OCI-M2 (cell line): ENCODE results near the gene ADAM30.
"Not testable (repeated sequence)": the region's sequence is repeated elsewhere in the genome, so short reads cannot be mapped to it uniquely, and the experiment has no call there.

Source experiments
- DNase-seq: peaks from one replicate; lab custom pipeline; 2025; ENCODE audit not compliant: unreplicated experiment; lab: John Stamatoyannopoulos, UW

Gene ADAM30

DNA sequence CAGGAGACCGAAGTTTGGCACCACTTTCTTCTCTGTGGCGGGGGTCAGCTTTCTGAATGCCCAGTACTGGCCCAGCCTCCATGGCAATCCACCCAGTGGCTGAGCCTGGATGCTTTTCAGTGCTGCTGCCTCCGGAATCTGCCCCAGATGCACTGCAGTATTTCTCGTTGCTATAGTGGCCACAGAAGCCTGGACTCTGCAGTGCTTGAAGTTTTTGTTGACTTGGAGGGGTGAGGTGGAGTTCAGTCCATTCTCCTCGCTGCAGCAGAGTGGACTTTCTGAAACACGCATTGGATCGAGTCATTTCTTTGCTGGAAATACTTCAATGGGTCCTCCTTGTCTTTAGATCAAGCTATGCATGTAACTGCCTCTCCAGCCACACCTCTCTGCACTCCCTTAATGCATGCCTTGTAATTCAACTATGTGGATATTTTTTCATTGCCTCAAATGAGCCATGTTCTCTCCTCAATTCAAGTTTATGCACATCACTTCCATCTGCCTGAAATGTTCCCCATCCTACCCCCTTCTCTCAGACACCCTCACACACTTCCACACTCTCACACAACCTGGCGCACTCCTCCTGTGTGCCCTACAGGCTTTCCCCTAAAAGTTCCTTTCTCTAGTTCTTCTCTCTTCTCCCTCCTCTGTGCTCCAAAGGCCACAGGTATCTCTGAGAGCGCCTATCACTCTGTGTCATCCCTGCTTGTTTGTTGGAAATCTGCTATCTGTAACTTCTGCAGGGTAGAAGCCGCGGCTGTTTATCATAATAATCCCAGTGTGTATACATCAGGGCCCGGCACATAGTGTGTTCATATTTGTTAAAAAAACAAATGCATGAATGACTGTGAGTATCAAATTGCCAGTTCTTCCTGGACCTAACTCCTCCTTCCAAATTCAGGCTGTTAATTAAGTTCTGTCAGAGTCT lies 16.5 kb downstream of the ADAM30 start:
- no peak for DNase-seq

DNA sequence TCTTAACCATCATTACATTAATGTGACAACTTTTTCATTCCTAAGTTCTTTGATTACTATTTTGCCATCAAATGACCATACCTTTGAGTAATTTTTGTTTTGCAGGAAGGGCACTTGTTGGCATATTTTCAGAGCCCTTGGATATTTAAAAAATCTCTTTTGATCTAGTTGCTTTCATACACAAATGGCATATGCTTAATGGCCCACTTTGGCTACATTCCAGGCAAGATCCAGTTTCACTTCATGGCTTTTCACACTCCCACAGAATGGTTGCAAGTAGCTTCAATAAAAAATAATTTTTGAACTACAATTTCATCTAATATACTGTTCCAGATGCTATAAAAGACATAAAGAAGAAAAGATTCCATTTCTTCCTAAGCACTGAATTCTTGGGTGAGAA lies 18.1 kb downstream of the ADAM30 start:
- no peak for DNase-seq

DNA sequence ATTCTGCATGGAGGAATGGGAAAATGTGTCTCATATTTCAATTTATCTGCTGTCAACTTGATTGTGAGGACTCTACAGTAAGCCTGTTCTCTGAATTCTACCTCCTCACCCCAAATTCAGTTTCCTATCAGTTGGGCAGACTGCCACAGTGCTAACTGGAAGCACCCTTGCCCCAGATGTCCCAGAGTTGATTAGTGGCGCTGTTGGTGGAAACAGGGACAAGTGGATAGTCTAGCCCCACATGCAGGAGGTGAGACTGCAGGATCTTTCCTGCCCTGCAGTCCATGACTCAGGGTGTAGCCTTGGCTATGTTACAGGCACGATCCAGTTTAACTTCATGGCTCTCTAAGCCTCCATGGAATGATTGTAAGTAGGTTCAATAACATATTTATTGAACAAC lies 22.1 kb downstream of the ADAM30 start:
- no peak for DNase-seq

DNA sequence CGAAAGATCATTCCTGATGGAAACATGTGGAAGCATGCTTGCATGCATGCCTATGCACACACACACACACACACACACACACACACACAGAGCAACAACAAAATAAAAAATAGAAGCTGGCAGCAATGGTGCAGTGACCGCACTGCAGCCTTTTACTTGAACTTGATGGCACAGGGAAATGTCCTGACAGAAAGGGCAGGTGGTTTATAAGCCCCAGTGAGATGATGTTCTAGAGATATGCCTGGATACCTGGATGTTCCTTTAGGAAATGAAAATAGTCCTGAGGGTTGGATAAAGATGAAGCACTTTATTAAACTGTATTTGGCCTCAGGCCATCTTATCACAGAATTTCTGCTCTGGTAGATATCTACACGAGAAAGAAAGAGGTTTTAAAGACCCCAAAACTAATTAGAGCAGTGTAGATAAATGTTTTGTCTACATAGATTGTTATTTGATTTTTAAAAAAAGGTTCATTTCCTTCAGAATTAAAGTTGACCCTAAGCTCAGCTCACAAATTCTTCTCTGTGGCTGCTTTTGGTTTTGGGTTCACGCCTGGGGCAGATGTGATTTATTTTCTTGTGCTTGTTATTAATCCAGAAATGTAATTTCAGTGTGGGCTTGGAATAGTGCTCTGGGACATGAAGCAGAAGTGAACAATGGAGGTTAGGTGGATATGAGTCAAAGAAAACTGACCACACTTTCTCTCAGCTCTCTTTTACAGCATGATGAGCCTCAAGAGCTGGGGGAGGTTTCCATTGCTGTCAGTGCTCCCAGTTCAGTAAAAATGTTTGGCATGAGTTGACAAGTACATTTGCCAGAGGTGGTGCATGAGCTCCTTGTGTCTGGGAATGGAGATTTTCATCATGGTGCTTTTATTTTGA lies 22.9 kb downstream of the ADAM30 start:
- no peak for DNase-seq

DNA sequence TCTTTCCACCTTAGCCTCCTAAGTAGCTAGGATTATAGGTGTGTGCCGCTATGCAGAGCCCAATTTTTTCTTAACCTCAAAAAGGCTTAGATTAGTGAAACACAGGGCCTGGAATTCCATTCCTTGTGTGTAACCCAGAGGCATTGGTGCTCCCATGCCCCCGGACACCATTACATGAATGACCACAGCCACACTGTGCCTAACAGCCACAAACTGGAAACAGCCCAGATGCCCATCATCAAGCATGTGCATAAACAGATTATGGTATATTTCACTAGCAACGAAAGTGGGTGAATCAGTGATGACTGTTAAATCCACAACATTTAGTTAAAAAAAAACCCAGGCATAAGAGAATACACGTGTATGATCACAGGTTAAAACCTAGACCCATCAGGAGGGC lies 24.4 kb downstream of the ADAM30 start:
- no peak for DNase-seq

DNA sequence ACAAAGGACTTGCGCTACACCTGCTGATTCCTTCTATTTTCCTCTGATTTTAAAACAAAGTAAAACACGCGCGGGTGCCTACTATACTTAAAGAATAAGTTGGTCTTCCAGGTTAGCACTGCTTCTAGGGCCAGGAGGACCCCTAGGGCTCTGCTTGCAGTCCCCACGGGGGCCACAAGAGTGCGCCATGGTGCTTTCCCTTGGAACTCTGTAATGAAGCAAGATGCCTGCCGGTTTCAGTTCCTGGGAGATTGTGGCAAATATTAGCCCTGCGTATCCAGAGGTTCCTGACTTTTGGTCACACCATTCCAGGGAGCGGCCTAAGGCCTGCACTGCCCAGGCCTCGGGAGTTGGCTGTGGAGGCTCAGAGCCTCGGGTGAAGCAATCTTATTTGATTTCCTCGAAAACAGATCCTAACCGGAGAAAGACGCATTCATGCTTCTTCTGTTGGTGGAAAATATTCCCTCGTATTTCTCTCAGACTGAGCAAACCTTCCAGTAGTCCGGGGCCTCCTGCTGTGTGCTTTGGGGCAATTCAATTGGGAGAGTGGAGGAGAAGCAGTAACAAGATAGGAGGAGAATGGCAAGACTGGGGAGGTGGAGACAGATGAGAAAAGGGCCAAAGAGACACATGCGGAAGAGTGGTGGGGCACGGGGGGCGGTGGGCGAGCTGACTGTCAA lies 25.3 kb downstream of the ADAM30 start:
- peak; percentile 16 for DNase-seq

DNA sequence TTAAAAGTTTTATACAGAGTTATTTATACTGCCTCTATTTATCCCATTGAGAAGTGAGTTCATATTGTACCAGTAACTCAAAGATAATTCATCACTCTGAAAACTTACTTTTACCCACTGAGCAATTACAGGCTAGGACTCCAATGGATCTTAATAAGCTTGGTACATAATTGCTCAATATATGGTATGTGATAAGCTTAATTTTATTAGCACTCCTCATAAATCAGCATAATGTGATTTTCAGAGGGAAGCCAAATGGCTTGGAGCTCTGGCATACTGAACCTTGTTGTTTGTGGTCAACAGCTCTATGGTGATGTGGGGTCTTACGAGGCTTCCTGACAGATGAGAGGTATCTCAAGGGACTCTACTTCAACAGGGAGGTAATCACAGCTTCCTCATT lies 26.3 kb downstream of the ADAM30 start:
- DNase-seq: no peak

DNA sequence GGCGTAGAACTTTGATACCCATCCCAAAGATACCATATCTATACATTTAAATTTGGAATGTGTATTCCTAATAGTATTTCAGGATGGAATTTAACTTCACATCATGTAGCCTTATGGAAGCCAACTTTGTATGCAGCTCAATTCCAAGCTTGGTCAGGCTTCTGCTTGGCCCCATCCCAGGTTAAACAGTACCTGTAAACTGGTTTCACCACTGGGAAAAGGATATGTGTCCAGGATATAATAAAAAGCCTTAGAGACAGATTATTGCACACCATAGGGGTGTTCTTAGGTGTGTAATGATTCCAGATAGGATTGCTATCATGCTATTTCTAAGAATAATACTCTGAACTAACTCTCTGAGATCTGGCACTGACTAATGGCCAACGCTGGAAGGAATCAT lies 28.1 kb downstream of the ADAM30 start:
- no peak for DNase-seq

DNA sequence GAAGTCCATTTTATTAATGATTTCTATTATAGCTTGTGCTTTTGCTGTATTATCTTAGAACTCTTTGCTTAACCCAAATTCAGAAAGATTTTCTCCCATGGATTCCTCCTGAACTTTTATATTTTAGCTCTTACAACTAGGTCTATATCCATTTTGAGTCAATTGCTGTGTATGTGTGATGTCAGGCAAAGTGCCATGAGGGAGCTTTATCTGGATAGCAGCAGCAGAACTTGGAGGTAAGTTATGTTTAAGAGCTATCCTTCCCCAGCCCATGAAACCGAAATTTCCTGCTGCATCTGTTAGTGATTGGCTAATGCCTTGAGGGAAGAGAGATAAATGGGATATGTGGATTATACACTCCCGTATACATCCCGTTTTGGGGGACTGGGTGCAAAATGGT lies 29.9 kb downstream of the ADAM30 start:
- no peak for DNase-seq

DNA sequence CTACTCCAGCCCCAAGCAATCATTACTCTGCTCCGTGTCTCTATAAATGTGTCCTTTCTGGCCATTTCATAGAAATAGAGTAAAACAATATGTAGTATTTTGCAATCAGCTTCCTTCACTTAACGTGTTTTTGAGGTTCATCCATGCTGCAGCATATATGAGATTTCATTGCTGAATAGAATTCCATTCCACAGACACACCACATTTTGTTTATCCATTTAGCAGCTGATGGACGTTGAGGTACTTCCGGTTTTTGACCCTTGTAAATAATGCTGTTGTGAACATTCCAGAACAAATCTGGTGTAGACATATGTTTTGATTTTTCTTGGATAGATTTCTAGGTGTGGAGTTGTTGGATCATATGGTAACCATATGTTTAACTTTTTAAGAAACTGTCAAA lies 30.7 kb downstream of the ADAM30 start:
- no peak for DNase-seq

DNA sequence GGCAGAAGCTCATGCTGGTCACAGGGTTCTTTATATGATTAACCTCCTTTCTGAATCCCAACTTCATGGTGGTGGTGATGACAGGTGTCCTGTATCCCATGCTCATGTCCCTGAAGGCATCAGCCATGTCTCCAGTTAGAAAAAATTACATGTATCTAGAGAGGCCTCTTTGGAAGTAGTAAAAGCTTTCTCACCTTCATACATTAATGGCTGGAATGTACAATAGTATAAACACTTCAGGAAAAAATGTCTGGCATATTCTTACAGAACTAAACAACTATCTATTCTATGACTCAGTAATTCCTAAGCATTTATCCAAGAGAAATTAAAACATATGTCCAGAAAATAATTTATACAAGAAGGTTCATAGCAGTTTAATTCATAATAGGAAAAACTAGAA lies 34.0 kb downstream of the ADAM30 start:
- no peak for DNase-seq

DNA sequence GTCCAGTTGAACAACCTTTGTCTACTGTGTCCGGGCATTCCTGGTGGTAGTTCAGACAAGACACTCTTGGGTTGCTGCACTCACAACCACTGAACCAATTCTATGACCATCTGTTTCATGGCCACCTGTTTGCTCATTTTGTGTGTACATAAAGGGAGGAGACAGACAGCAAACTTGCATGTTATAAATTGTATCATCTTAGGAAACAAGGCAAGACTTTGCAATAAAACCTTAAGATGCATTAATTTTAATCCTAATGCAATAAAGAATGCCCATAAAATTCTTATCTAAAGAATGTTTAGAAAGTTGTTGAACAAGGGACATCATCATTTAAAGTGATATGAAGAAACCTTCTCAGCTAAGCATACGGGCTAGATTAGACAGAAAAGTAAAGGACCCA lies 34.8 kb downstream of the ADAM30 start:
- DNase-seq: no peak

DNA sequence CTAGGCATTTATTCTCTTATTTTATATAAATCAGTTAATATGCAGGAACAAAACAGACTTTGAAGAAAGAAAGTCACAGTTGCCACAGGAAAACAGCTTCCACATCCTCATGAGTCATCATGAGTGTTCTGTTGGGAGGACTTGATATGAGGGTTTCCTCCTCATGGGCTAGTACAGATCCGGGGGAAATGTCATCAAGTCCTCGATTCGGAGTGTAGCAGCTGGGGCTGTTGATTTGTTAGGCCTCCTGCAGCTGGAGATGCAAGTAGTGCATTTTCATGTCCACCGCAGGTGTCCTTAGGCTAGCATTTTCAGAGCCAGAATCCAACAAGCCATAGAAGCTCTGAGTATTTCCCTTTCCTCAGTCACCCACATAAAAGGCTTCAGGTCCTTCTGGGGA lies 36.7 kb downstream of the ADAM30 start:
- peak; percentile 24 for DNase-seq

DNA sequence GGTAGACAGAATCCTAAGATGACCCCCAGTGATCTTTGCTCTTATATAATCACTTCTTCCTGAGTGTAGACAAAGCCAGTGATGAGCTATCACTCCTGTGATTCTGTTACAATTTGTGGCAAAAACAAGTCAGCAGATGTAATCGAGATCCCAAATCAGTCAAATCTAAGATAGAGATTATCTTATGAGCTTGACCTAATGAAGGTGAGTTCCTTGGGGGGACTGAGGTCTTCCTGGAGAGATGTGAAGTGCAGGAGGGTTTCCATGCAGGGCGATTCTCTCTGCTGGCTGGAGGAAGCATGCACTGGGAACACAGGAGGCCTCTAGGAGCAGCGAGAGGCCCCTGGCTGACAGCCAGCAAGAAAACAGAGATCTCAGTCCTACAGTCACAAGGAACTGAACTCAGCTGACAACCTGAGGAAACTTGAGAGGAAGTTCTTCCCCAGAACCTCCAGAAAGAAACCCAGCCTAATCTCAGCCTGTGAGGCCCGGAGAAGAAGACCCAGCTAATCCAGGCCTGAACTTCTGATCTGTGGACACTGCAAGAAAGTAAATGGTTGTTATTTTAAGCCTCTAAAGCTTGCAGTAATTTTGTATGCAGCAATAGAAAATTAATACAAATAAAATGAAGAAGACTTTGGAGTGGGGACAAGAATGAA lies 37.6 kb downstream of the ADAM30 start:
- DNase-seq: not testable (repeated sequence)

DNA sequence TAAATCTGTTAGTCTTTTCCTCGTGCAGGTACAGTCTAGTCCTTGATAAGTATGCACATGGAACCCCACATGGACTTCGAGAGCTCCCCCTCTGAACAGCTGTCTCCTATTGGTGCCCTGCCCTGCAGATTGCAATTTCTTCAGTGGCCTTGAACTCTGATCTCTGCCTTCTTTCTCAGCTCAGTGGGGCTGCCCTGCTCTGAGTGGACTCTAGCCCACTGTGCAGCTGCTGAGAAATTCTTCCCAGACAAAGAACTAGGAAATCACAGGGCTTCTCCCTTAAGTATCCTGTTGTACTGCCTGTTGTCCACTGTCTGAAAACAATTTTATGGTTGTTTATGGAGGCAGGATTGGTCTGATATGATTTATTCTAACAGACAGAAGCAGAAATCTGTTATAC lies 38.2 kb downstream of the ADAM30 start:
- DNase-seq: no peak

DNA sequence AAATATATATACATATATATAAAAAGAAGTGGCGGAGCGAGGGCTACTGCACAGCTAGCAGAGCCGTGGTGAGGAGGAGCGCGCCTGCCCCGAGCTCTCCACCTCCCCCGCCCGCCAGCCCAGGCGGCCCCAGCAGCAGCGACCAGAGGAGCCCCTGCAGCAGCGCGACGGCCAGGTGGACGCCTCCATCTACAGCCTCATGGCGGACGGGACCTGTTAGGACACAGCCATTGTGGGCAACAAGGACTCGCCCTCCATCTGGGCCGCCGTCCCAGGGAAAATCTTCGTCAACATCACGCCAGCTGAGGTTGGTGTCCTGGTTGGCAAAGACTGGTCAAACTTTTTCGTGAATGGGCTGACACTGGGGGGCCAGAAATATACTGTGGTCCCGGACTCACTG lies 43.2 kb downstream of the ADAM30 start:
- DNase-seq: no peak

DNA sequence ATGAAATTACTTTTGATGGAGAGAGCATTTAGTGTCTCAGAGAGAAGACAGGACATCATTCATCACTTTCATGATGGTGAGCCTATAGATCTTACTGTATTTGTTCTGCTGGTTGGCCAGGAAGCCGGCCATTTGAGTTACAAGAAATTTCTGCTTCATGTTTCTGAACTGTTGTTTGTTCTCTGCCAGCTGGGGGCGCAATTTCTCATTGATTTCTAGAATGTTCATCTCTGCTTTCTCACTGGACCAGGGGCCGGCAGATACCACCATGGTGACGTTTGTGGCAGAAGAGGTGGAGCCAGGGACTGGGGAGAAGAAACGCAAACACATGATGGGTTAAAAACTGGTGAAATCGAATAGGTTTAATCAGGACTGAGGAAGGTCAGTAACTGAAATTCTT lies 52.1 kb downstream of the ADAM30 start:
- not testable (repeated sequence) for DNase-seq
